HEK293 (cell line): ENCODE data around the gene ITPKC.

ENCODE experiments used
- CTCF ChIP-seq: fragments of 450-650 bp; formaldehyde crosslinking; IDR thresholded peaks from 2 replicates; pipeline ENCODE4 v1.5.1; 2016; ENCODE audit warnings: missing biosample characterization, missing genetic modification characterization
- EGR2 ChIP-seq: fragments of 450-650 bp; formaldehyde crosslinking; IDR thresholded peaks from 2 replicates; pipeline ENCODE4 v1.5.1; 2016; ENCODE audit warnings: low read depth, missing biosample characterization, missing genetic modification characterization
- HOXA7 ChIP-seq: sonication (generic); formaldehyde crosslinking; IDR thresholded peaks from 2 replicates; pipeline ENCODE4 v1.8.1; 2022; ENCODE audit warnings: missing genetic modification reagents, borderline replicate concordance
- IKZF3 ChIP-seq: fragments of 450-650 bp; IDR thresholded peaks from 2 replicates; pipeline ENCODE4 v1.5.0; 2018; ENCODE audit warnings: missing biosample characterization, mild to moderate bottlenecking, missing genetic modification characterization, moderate library complexity
- KLF10 ChIP-seq: fragments of 450-650 bp; IDR thresholded peaks from 2 replicates; pipeline ENCODE4 v1.5.1; 2018; ENCODE audit warnings: missing biosample characterization, mild to moderate bottlenecking, missing genetic modification characterization
- OSR2 ChIP-seq: fragments of 450-650 bp; formaldehyde crosslinking; IDR thresholded peaks from 2 replicates; pipeline ENCODE4 v1.5.1; 2016; ENCODE audit warnings: missing biosample characterization, missing genetic modification characterization
- RBAK ChIP-seq: fragments of 450-650 bp; formaldehyde crosslinking; IDR thresholded peaks from 2 replicates; pipeline ENCODE4 v1.5.1; 2016; ENCODE audit warnings: missing biosample characterization, missing genetic modification characterization
- SP2 ChIP-seq: fragments of 450-650 bp; formaldehyde crosslinking; IDR thresholded peaks from 2 replicates; pipeline ENCODE4 v1.5.1; 2016; ENCODE audit warnings: missing biosample characterization, missing genetic modification characterization
- SP7 ChIP-seq: fragments of 450-650 bp; formaldehyde crosslinking; IDR thresholded peaks from 2 replicates; pipeline ENCODE4 v1.5.1; 2016; ENCODE audit warnings: missing biosample characterization, missing genetic modification characterization
- ZBTB26 ChIP-seq: fragments of 450-650 bp; formaldehyde crosslinking; optimal IDR thresholded peaks from 2 replicates; pipeline ENCODE3; 2016; ENCODE audit warnings: missing biosample characterization, mild to moderate bottlenecking, missing genetic modification characterization
- ZNF138 ChIP-seq: fragments of 450-650 bp; formaldehyde crosslinking; IDR thresholded peaks from 2 replicates; pipeline ENCODE4 v1.5.1; 2016; ENCODE audit warnings: missing biosample characterization, missing genetic modification characterization, borderline replicate concordance
- ZNF146 ChIP-seq: fragments of 450-650 bp; formaldehyde crosslinking; IDR thresholded peaks from 2 replicates; pipeline ENCODE4 v1.5.1; 2016; ENCODE audit warnings: missing biosample characterization, missing genetic modification characterization
- ZNF157 ChIP-seq: fragments of 450-650 bp; formaldehyde crosslinking; IDR thresholded peaks from 2 replicates; pipeline ENCODE4 v1.5.1; 2016; ENCODE audit warnings: missing biosample characterization, missing genetic modification characterization
- ZNF184 ChIP-seq: fragments of 450-650 bp; IDR thresholded peaks from 2 replicates; pipeline ENCODE4 v1.5.1; 2018; ENCODE audit warnings: missing biosample characterization, mild to moderate bottlenecking, missing genetic modification characterization
- ZNF19 ChIP-seq: fragments of 450-650 bp; formaldehyde crosslinking; IDR thresholded peaks from 2 replicates; pipeline ENCODE4; 2016; ENCODE audit warnings: missing biosample characterization, missing genetic modification characterization, low read depth
- ZNF23 ChIP-seq: fragments of 450-650 bp; formaldehyde crosslinking; IDR thresholded peaks from 2 replicates; pipeline ENCODE4 v1.5.1; 2016; ENCODE audit warnings: missing biosample characterization, missing genetic modification characterization, borderline replicate concordance
- ZNF292 ChIP-seq: fragments of 450-650 bp; formaldehyde crosslinking; IDR thresholded peaks from 2 replicates; pipeline ENCODE4 v1.5.1; 2016; ENCODE audit warnings: low read depth, missing biosample characterization, missing genetic modification characterization, borderline replicate concordance
- ZNF311 ChIP-seq: fragments of 450-650 bp; formaldehyde crosslinking; IDR thresholded peaks from 2 replicates; pipeline ENCODE4 v1.5.1; 2017; ENCODE audit warnings: missing biosample characterization, missing genetic modification characterization, borderline replicate concordance
- ZNF335 ChIP-seq: fragments of 450-650 bp; formaldehyde crosslinking; conservative IDR thresholded peaks from 2 replicates; pipeline ENCODE4 v1.5.1; 2016; ENCODE audit warnings: missing biosample characterization, missing genetic modification characterization
- ZNF433 ChIP-seq: fragments of 450-650 bp; formaldehyde crosslinking; IDR thresholded peaks from 2 replicates; pipeline ENCODE4 v1.5.1; 2016; ENCODE audit warnings: missing biosample characterization, missing genetic modification characterization, low read depth
- ZNF449 ChIP-seq: fragments of 450-650 bp; formaldehyde crosslinking; IDR thresholded peaks from 2 replicates; pipeline ENCODE4 v1.5.1; 2017; ENCODE audit warnings: missing biosample characterization, mild to moderate bottlenecking, missing genetic modification characterization, moderate library complexity
- ZNF514 ChIP-seq: fragments of 450-650 bp; formaldehyde crosslinking; IDR thresholded peaks from 2 replicates; pipeline ENCODE4 v1.5.1; 2016; ENCODE audit warnings: missing biosample characterization, missing genetic modification characterization
- ZNF529 ChIP-seq: fragments of 450-650 bp; formaldehyde crosslinking; IDR thresholded peaks from 2 replicates; pipeline ENCODE4 v1.5.1; 2017; ENCODE audit warnings: missing genetic modification characterization, missing biosample characterization; ENCODE audit not compliant: insufficient replicate concordance
- ZNF544 ChIP-seq: fragments of 450-650 bp; formaldehyde crosslinking; IDR thresholded peaks from 2 replicates; pipeline ENCODE4 v1.5.0; 2017; ENCODE audit warnings: missing biosample characterization, missing genetic modification characterization
- ZNF548 ChIP-seq: fragments of 450-650 bp; formaldehyde crosslinking; IDR thresholded peaks from 2 replicates; pipeline ENCODE4 v1.5.1; 2016; ENCODE audit warnings: missing biosample characterization, missing genetic modification characterization
- ZNF626 ChIP-seq: fragments of 450-650 bp; sonication (Bioruptor Pico); formaldehyde crosslinking; IDR thresholded peaks from 2 replicates; pipeline ENCODE4 v1.5.1; 2018; ENCODE audit warnings: missing biosample characterization, missing genetic modification characterization, inconsistent platforms
- ZNF645 ChIP-seq: fragments of 450-650 bp; formaldehyde crosslinking; IDR thresholded peaks from 2 replicates; pipeline ENCODE4; 2016; ENCODE audit warnings: missing biosample characterization, missing genetic modification characterization
- ZNF664 ChIP-seq: fragments of 450-650 bp; formaldehyde crosslinking; IDR thresholded peaks from 2 replicates; pipeline ENCODE4 v1.5.1; 2016; ENCODE audit warnings: missing biosample characterization, missing genetic modification characterization
- ZNF704 ChIP-seq: fragments of 450-650 bp; formaldehyde crosslinking; IDR thresholded peaks from 2 replicates; pipeline ENCODE4 v1.5.1; 2016; ENCODE audit warnings: missing biosample characterization, missing genetic modification characterization
- ZNF707 ChIP-seq: fragments of 450-650 bp; formaldehyde crosslinking; IDR thresholded peaks from 2 replicates; pipeline ENCODE4 v1.5.1; 2016; ENCODE audit warnings: missing biosample characterization, missing genetic modification characterization
- ZNF768 ChIP-seq: fragments of 450-650 bp; formaldehyde crosslinking; IDR thresholded peaks from 2 replicates; pipeline ENCODE4 v1.5.1; 2018; ENCODE audit warnings: missing biosample characterization, mild to moderate bottlenecking, missing genetic modification characterization
- ZNF785 ChIP-seq: fragments of 450-650 bp; formaldehyde crosslinking; IDR thresholded peaks from 2 replicates; pipeline ENCODE4 v1.5.1; 2016; ENCODE audit warnings: missing biosample characterization, missing genetic modification characterization
- ZNF830 ChIP-seq: fragments of 450-650 bp; IDR thresholded peaks from 2 replicates; pipeline ENCODE4 v1.5.0; 2018; ENCODE audit warnings: missing biosample characterization, missing genetic modification characterization, low read depth, mild to moderate bottlenecking, moderate library complexity
- ZSCAN18 ChIP-seq: fragments of 450-650 bp; formaldehyde crosslinking; IDR thresholded peaks from 2 replicates; pipeline ENCODE4 v1.5.1; 2016; ENCODE audit warnings: missing biosample characterization, missing genetic modification characterization

Gene ITPKC

GRCh38 chr19:40718774-40719391 is 2.0 kb downstream of the ITPKC start (continued):
- TF ChIP-seq RBAK (tag by site-specific recombination): no peak
- TF ChIP-seq ZNF157: no peak
- no peak for TF ChIP-seq OSR2 (tag by site-specific recombination)
- TF ChIP-seq CTCF: no peak
- no peak for TF ChIP-seq ZNF138
- no peak for TF ChIP-seq ZNF645 (tag by site-specific recombination)
- TF ChIP-seq EGR2: no peak
- TF ChIP-seq ZNF23 (tag by site-specific recombination): no peak
- TF ChIP-seq ZNF664 (tag by site-specific recombination): no peak
- no peak for TF ChIP-seq KLF10 (tag by site-specific recombination)
- no peak for TF ChIP-seq ZNF548
- TF ChIP-seq ZNF785 (tag by site-specific recombination): no peak
- TF ChIP-seq ZNF626 (tag by site-specific recombination): no peak
- TF ChIP-seq ZNF311 (tag by site-specific recombination): no peak
- peak; percentile 14 for TF ChIP-seq ZBTB26
- peak; percentile 38 for TF ChIP-seq SP2 (tag by site-specific recombination)
- no peak for TF ChIP-seq ZNF544
- no peak for TF ChIP-seq ZNF146 (tag by site-specific recombination)
- TF ChIP-seq ZNF292 (tag by site-specific recombination): no peak; the same call in 1 of the 2 replicates
- no peak for TF ChIP-seq ZNF184 (tag by site-specific recombination)
- TF ChIP-seq ZNF449 (tag by site-specific recombination): no peak
- no peak for TF ChIP-seq ZNF704 (tag by site-specific recombination)
- TF ChIP-seq ZNF707 (tag by site-specific recombination): no peak
- no peak for TF ChIP-seq IKZF3
- no peak for TF ChIP-seq ZNF514
- no peak; the same call in 1 of the 2 replicates for TF ChIP-seq SP7 (tag by site-specific recombination)
- TF ChIP-seq ZSCAN18 (tag by site-specific recombination): no peak
- no peak for TF ChIP-seq ZNF830 (tag by site-specific recombination)
- no peak for TF ChIP-seq ZNF433
- TF ChIP-seq ZNF335 (tag by site-specific recombination): peak; percentile 92
- no peak for TF ChIP-seq ZNF529 (tag by site-specific recombination)
- TF ChIP-seq ZNF768: 0 out of 2 replicates have a peak, but pooled peaks have one; percentile 8
- TF ChIP-seq HOXA7 (CRISPR knock-in tag): no peak
- TF ChIP-seq ZNF19 (tag by site-specific recombination): no peak
